ENCODE results near the gene PIGU.
"Not testable (repeated sequence)": the region's sequence is repeated elsewhere in the genome, so short reads cannot be mapped to it uniquely, and the experiment has no call there.

PIGU gene

GRCh38 chr20:34621383-34622367 is 55.2 kb downstream of the PIGU start:
- DNase-seq (ENCODE audit: low read depth in 2 of 2), result no peak

GRCh38 chr20:34621036-34621343 is 55.9 kb downstream of the PIGU start:
- DNase-seq (ENCODE audit: low read depth in 2 of 2), result no peak

- DNase-seq (ENCODE audit: low read depth in 2 of 2), result no peak
These were observed 58.2 kb downstream of the PIGU start for GRCh38 chr20:34618676-34619075.

GRCh38 chr20:34616913-34617312 is 60.0 kb downstream of the PIGU start:
- DNase-seq (ENCODE audit: low read depth in 2 of 2), result not testable (repeated sequence)

GRCh38 chr20:34615477-34615876 is 61.4 kb downstream of the PIGU start:
- no peak for DNase-seq (ENCODE audit: low read depth in 2 of 2)

GRCh38 chr20:34611976-34612375 is 64.9 kb downstream of the PIGU start:
- DNase-seq (ENCODE audit: low read depth in 2 of 2), result not testable (repeated sequence)

- DNase-seq (ENCODE audit: low read depth in 2 of 2), result no peak
These were observed 69.8 kb downstream of the PIGU start for GRCh38 chr20:34607066-34607465.

GRCh38 chr20:34604980-34605788 is 71.7 kb downstream of the PIGU start:
- peak in 1 of 2 experiments; percentile 21 for DNase-seq (ENCODE audit: low read depth in 2 of 2)

- no peak for DNase-seq (ENCODE audit: low read depth in 2 of 2)
These were observed 75.8 kb downstream of the PIGU start for GRCh38 chr20:34600892-34601653.

GRCh38 chr20:34595377-34596184 is 81.3 kb downstream of the PIGU start:
- no peak for DNase-seq (ENCODE audit: low read depth in 2 of 2)

- no peak for DNase-seq (ENCODE audit: low read depth in 2 of 2)
These were observed 90.3 kb downstream of the PIGU start for GRCh38 chr20:34586488-34587163.

GRCh38 chr20:34585019-34585418 is 91.9 kb downstream of the PIGU start:
- DNase-seq (ENCODE audit: low read depth in 2 of 2), result no peak

GRCh38 chr20:34583544-34583943 is 93.3 kb downstream of the PIGU start:
- DNase-seq (ENCODE audit: low read depth in 2 of 2), result no peak

GRCh38 chr20:34582911-34583310 is 94.0 kb downstream of the PIGU start:
- DNase-seq (ENCODE audit: low read depth in 2 of 2), result no peak

- DNase-seq (ENCODE audit: low read depth in 2 of 2), result no peak
These were observed 94.7 kb downstream of the PIGU start for GRCh38 chr20:34582221-34582620.

- DNase-seq (ENCODE audit: low read depth in 2 of 2), result peak in 1 of 2 experiments; percentile 6
These were observed 95.3 kb downstream of the PIGU start for GRCh38 chr20:34581341-34582184.

GRCh38 chr20:34579979-34580940 is 96.6 kb downstream of the PIGU start:
- no peak for DNase-seq (ENCODE audit: low read depth in 2 of 2)

GRCh38 chr20:34579191-34579978 is 97.5 kb downstream of the PIGU start:
- peak in 1 of 2 experiments; percentile 19 for DNase-seq (ENCODE audit: low read depth in 2 of 2)
